K562 (cell line): ENCODE measurements around the gene GNAT1. TPM values are rescaled to one million over a fixed set of nuclear protein-coding genes. Genes with fewer than 3 reads are reported as not detected.

Experiments used
- ATAC-seq: fragments of 200-7000 bp; cut with Tn5 transposase; 3 replicates; pipeline ENCODE4 v1.9.1; 2020; ENCODE audit warnings: moderate library complexity
- BruUV-seq: library from RNA; stranded (reverse); fragments of 400-500 nt; replicated peaks from 2 replicates; lab custom pipeline; 2021; lab: Mats Ljungman, UMichigan
- CTCF ChIA-PET: fragments of 300-600 bp; formaldehyde crosslinking; extraction: SDS; loops from one replicate; lab custom pipeline; 2021; ENCODE audit warnings: low intra/inter-chr PET ratio; lab: Yijun Ruan, JAX
- POLR2A ChIA-PET: fragments of 300-600, 350-650 bp; sonication (Branson Sonifier 250); formaldehyde crosslinking; extraction: SDS; loops from one replicate; lab custom pipeline; 2021; ENCODE audit warnings: antibody characterized with exemption, inconsistent platforms; lab: Yijun Ruan, JAX
- DNase-seq, 4 experiments: peaks; one replicate each; pipeline versions ENCODE4 v3.0.0 to v3.0.0-alpha.2; 2011 to 2018; ENCODE audit warnings: low spot score in 3 of 4, mixed read lengths in 3 of 4; ENCODE audit errors: extremely low read depth in 1 of 4
- FAIRE-seq: peaks from 2 replicates; lab custom pipeline; 2011; peaks lifted over from hg19 to GRCh38; lab: Jason Lieb, UNC
- H2AFZ ChIP-seq: 2 replicates; pipeline ENCODE4 v1.6.0; 2011; ENCODE audit warnings: low read depth, low read length, control low read depth, inconsistent platforms
- H3K27ac ChIP-seq: fragments of 200-600 bp; 3 replicates; pipeline ENCODE4 v1.8.0; 2011; ENCODE audit warnings: low read depth, mild to moderate bottlenecking, control low read depth, inconsistent platforms, low read length, moderate library complexity, mixed read lengths; ENCODE audit errors: extremely low read depth
- H3K27me3 ChIP-seq, 2 experiments: fragments of 300-600 bp in 1 of 2; 2 replicates in 1 of 2; 3 replicates in 1 of 2; pipeline versions ENCODE4 v1.6.0 to v1.8.0; 2011; ENCODE audit warnings: inconsistent platforms in 2 of 2, low read length in 2 of 2, mild to moderate bottlenecking in 1 of 2, mixed read lengths in 1 of 2, moderate library complexity in 1 of 2; ENCODE audit not compliant: control insufficient read depth in 2 of 2, insufficient read depth in 2 of 2
- H3K36me3 ChIP-seq: fragments of 300-600 bp; 3 replicates; pipeline ENCODE4 v1.8.0; 2011; ENCODE audit warnings: mild to moderate bottlenecking, low read length, inconsistent platforms; ENCODE audit not compliant: control insufficient read depth, insufficient read depth
- H3K4me1 ChIP-seq, 2 experiments: fragments of 200-600 bp in 1 of 2; replicated peaks in 1 of 2; 2 replicates in 1 of 2; 3 replicates in 1 of 2; pipeline versions ENCODE4 v1.5.1 to v1.8.0; 2011; ENCODE audit warnings: inconsistent platforms in 2 of 2, low read length in 2 of 2, mild to moderate bottlenecking in 1 of 2, mixed read lengths in 1 of 2, moderate library complexity in 1 of 2; ENCODE audit not compliant: control insufficient read depth in 2 of 2, insufficient read depth in 2 of 2
- H3K4me2 ChIP-seq: 2 replicates; pipeline ENCODE4 v1.6.1; 2011; ENCODE audit warnings: low read length, control low read depth, inconsistent platforms, mixed read lengths; ENCODE audit not compliant: insufficient read depth
- H3K4me3 ChIP-seq: fragments of 200-600 bp; sonication (generic), shearing (Covaris generic); 2 replicates; pipeline ENCODE4 v1.5.1; 2016; ENCODE audit warnings: control low read depth, inconsistent platforms
- H3K79me2 ChIP-seq: fragments of 200-600 bp; 3 replicates; pipeline ENCODE4 v1.8.0; 2011; ENCODE audit warnings: low read length, inconsistent platforms; ENCODE audit not compliant: control insufficient read depth, insufficient read depth
- H3K9ac ChIP-seq, 2 experiments: 2 replicates each; pipeline versions ENCODE4 v1.6.0 to v1.6.1; 2011; ENCODE audit warnings: low read depth in 2 of 2, low read length in 2 of 2, control low read depth in 1 of 2, inconsistent platforms in 1 of 2, mild to moderate bottlenecking in 1 of 2, mixed read lengths in 1 of 2; ENCODE audit not compliant: insufficient read depth in 1 of 2
- H3K9me1 ChIP-seq: one replicate; pipeline ENCODE4 v1.6.0; 2011; ENCODE audit warnings: inconsistent platforms, mild to moderate bottlenecking, low read length, moderate library complexity; ENCODE audit not compliant: control insufficient read depth, insufficient read depth
- H3K9me3 ChIP-seq: replicated peaks from 2 replicates; pipeline ENCODE4 v1.5.1; 2011; ENCODE audit warnings: low read depth, low read length, inconsistent platforms; ENCODE audit not compliant: control insufficient read depth, insufficient read depth
- H4K20me1 ChIP-seq: replicated peaks from 2 replicates; pipeline ENCODE4 v1.6.1; 2011; ENCODE audit warnings: low read length, inconsistent platforms, mixed read lengths; ENCODE audit not compliant: control insufficient read depth, insufficient read depth
- SIN3A ChIP-seq, 2 experiments: fragments of 150-350 bp in 1 of 2; IDR thresholded peaks; 2 replicates each; pipeline ENCODE4 v1.6.1; 2011 to 2016; ENCODE audit warnings: borderline replicate concordance in 2 of 2, low read depth in 2 of 2, low read length in 2 of 2, mild to moderate bottlenecking in 2 of 2, moderate library complexity in 2 of 2; ENCODE audit not compliant: control insufficient read depth in 1 of 2
- TFE3 ChIP-seq: fragments of 450-650 bp; formaldehyde crosslinking; IDR thresholded peaks from 2 replicates; pipeline ENCODE4 v1.4.0; 2020; ENCODE audit warnings: mild to moderate bottlenecking, mixed read lengths
- ZNF75A ChIP-seq: fragments of 450-650 bp; formaldehyde crosslinking; IDR thresholded peaks from 2 replicates; pipeline ENCODE4 v1.4.0; 2020; ENCODE audit warnings: mild to moderate bottlenecking
- WGBS: fragments of 100-300 bp; shearing (Covaris generic); methylation state at CpG from one replicate; pipeline ENCODE4 v1.1.6; 2016; ENCODE audit warnings: low coverage, mixed read lengths; ENCODE audit not compliant: insufficient coverage; ENCODE audit errors: missing lambda C conversion rate; 5-methylcytosine and 5-hydroxymethylcytosine counted together
- in situ Hi-C: fragments of 300-500 bp; cut with MboI; formaldehyde crosslinking; loops from 4 replicates; pipeline ENCODE4 v1.15.0; 2018; ENCODE audit warnings: inconsistent platforms, mixed read lengths
- intact Hi-C: fragments of 100-400 bp; cut with micrococcal nuclease; formaldehyde crosslinking; loops from 2 replicates; pipeline ENCODE4 v1.14.2; 2022
- polyA plus RNA-seq, 8 experiments: library from polyadenylated mRNA; depleted of rRNA in 4 of 8; stranded (reverse) in 5 of 8; unstranded in 3 of 8; fragments of >200 nt; fragmentation: Nextera tagmentation in 2 of 8; fragmentation: Illumina TruSeq in 1 of 8; extraction: Ambion mirVana in 2 of 8; extraction: Trizol in 1 of 8; gene quantifications; 2 replicates each; pipeline versions ENCODE4 v1.2.1 to v1.2.3, GENCODE V29; 2011 to 2014; ENCODE audit warnings: inconsistent platforms in 1 of 8, missing spikeins in 1 of 8
- total RNA-seq, 7 experiments: library from RNA; depleted of rRNA in 6 of 7; stranded (reverse); fragments of >200 nt in 6 of 7; fragmentation: Illumina TruSeq in 2 of 7; extraction: Trizol in 2 of 7; gene quantifications; 2 replicates each; pipeline versions ENCODE4 v1.2.1 to v1.2.3, GENCODE V29; 2011 to 2021; ENCODE audit warnings: low replicate concordance in 1 of 7

GNAT1 gene
- total and polyA plus RNA-seq, 9 of the 15 experiments (the other 6 are each of a cell fraction or from before 2014, with no cell fraction given): not detected

- Histone ChIP-seq H3K4me3 (no peak overlapping the region), H3K36me3 (no peaks in the 10 kb centered on the region), H2AFZ (no peak overlapping the region), H3K27me3 (peaks cover 9 to 20% of the 10 kb centered on the region in 2 experiments; a peak in 3 of 5 replicates), H3K9ac (0 out of 4 replicates have a peak overlapping the region, but pooled peaks of 1 of the 2 experiments have one; percentile 22), H4K20me1 (no peaks in the 10 kb centered on the region), H3K4me1 (peaks cover 0 to 10% of the 10 kb centered on the region in 2 experiments; a peak in 2 of 5 replicates), H3K9me1 (no peaks in the 10 kb centered on the region), H3K27ac (no peak overlapping the region), H3K79me2 (no peaks in the 10 kb centered on the region), H3K9me3 (no peaks in the 10 kb centered on the region), H3K4me2 (no peak overlapping the region)
- ChIA-PET POLR2A (interaction anchor here (0.6 to 1.0 kb wide), 2 partner anchors 11 to 19 kb away, joined by 3 read pairs; no protein-coding TSS in a partner anchor), CTCF (no interaction called here)
- DNase-seq (no peak), ATAC-seq (no peak), FAIRE-seq (no peak)
- intact Hi-C loops (no loop called here), in situ Hi-C loops (no loop called here)
- no TSS peak for BruUV-seq
- TF ChIP-seq TFE3 (0 out of 2 replicates have a peak, but pooled peaks have one; percentile 25), SIN3A (IDR thresholded peaks at IDR 0.05; ENCODE audit: borderline replicate concordance in 2 of 2, control insufficient read depth in 1 of 2, low read depth in 2 of 2, low read length in 2 of 2) (no peak), ZNF75A (CRISPR knock-in tag) (no peak)
- WGBS: 12% methylated on average over 5 of the region's 14 CpGs
Measured at GRCh38 chr3:50208677-50209344, 17.4 kb downstream of the GNAT1 start.
